NCI-H748 (cell line): ENCODE measurements around the gene CCDC82.
"Not testable (repeated sequence)": the region's sequence is repeated elsewhere in the genome, so short reads cannot be mapped to it uniquely, and the experiment has no call there.

Experiments
- DNase-seq: peaks from one replicate; lab custom pipeline; 2025; ENCODE audit not compliant: unreplicated experiment; lab: John Stamatoyannopoulos, UW

The CCDC82 gene

GRCh38 chr11:96389720-96390487, at the start of gene CCDC82, which contains the start of gene JRKL:
CCDC82 (minus strand) TSS chr11:96389912; CDS start chr11:96384747, 5,165 bp downstream.
JRKL (plus strand) TSS chr11:96390013; CDS start chr11:96390650, 637 bp downstream.
- DNase-seq = peak; percentile 84

GRCh38 chr11:96432654-96433053, 42.9 kb upstream of the CCDC82 start:
- not testable (repeated sequence) for DNase-seq

- no peak for DNase-seq
These were observed 41.0 kb upstream of the CCDC82 start for GRCh38 chr11:96430668-96431067.

- no peak for DNase-seq
These were observed 35.0 kb upstream of the CCDC82 start for GRCh38 chr11:96424693-96425092.

- no peak for DNase-seq
These were observed 23.7 kb upstream of the CCDC82 start for GRCh38 chr11:96413408-96413807.

GRCh38 chr11:96412761-96413381, 23.2 kb upstream of the CCDC82 start:
- DNase-seq = no peak

- DNase-seq = peak; percentile 3
These were observed 21.7 kb upstream of the CCDC82 start for GRCh38 chr11:96411412-96411811.

- no peak for DNase-seq
These were observed 11.0 kb upstream of the CCDC82 start for GRCh38 chr11:96400697-96401096.

GRCh38 chr11:96397863-96398262, 8.2 kb upstream of the CCDC82 start:
- DNase-seq = no peak

- DNase-seq = no peak
These were observed 6.9 kb upstream of the CCDC82 start for GRCh38 chr11:96396637-96397036.

- no peak for DNase-seq
These were observed 5.1 kb upstream of the CCDC82 start for GRCh38 chr11:96394773-96395172.

- DNase-seq = peak; percentile 18
These were observed 4.1 kb upstream of the CCDC82 start for GRCh38 chr11:96393753-96394348.

- no peak for DNase-seq
These were observed 2.1 kb upstream of the CCDC82 start for GRCh38 chr11:96391698-96392307.

GRCh38 chr11:96390488-96390792, 728 bp upstream of the CCDC82 start:
- DNase-seq = no peak

- DNase-seq = no peak
These were observed 607 bp downstream of the CCDC82 start for GRCh38 chr11:96388891-96389719.

GRCh38 chr11:96385187-96385586, 4.5 kb downstream of the CCDC82 start:
- DNase-seq = no peak

GRCh38 chr11:96384156-96384555, 5.6 kb downstream of the CCDC82 start:
- peak; percentile 78 for DNase-seq

GRCh38 chr11:96376796-96377195, 12.9 kb downstream of the CCDC82 start:
- no peak for DNase-seq

GRCh38 chr11:96373826-96374225, 15.9 kb downstream of the CCDC82 start:
- DNase-seq = no peak

- no peak for DNase-seq
These were observed 22.4 kb downstream of the CCDC82 start for GRCh38 chr11:96367342-96367741.

- no peak for DNase-seq
These were observed 23.7 kb downstream of the CCDC82 start for GRCh38 chr11:96366024-96366423.
